GF-D8 (cell line): ENCODE measurements around the gene MYO1D.

Experiments
- DNase-seq: peaks from one replicate; lab custom pipeline; 2025; lab: John Stamatoyannopoulos, UW

The MYO1D gene

GRCh38 chr17:32488177-32488542 is 388.8 kb downstream of the MYO1D start:
- DNase-seq, result no peak

DNA sequence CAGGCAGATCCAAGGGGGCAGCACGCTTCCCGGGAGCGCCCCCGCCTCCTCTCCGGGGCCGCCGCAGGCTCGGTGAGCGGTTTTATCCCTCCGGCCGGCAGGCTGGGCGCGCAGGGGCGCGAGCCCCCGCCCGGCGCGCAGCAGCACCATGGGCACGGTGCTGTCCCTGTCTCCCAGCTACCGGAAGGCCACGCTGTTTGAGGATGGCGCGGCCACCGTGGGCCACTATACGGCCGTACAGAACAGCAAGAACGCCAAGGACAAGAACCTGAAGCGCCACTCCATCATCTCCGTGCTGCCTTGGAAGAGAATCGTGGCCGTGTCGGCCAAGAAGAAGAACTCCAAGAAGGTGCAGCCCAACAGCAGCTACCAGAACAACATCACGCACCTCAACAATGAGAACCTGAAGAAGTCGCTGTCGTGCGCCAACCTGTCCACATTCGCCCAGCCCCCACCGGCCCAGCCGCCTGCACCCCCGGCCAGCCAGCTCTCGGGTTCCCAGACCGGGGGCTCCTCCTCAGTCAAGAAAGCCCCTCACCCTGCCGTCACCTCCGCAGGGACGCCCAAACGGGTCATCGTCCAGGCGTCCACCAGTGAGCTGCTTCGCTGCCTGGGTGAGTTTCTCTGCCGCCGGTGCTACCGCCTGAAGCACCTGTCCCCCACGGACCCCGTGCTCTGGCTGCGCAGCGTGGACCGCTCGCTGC is 389.3 kb downstream of the MYO1D start:
- DNase-seq, result no peak

- DNase-seq, result peak; percentile 2
These were observed 390.0 kb downstream of the MYO1D start, which contains the start of gene CDK5R1 for GRCh38 chr17:32486701-32487472. CDK5R1 (plus strand) TSS chr17:32486993; CDS start chr17:32487621, 628 bp downstream.

DNA sequence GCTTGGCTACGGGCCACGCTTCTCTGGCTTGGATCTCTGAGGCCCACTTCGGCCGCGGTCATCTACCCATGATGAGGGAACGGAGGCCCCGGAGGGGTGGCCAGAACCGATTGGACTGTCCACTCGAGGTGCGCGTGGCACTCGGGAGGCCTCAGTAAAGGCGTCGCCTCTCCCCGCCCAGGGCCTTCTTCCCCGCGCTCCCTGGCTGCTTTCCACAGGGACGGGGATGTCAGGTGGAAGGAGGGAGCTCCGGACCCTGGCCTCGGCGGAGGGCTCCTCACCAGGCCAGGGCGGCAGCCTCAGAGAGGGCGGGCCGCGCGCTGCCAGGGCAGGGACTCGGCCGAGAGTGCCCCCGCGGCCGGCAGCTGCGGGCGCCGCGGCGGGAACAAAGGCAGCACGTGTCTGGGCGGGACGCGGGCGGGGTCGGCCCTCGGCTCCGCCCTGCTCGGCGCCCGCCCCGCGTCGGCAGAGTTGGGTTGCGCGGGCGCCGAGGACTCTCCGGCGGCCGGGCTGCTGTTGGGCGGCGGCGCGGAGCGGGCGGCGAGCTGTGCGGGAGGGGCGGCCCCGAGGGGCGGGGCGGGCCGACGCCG is 390.7 kb downstream of the MYO1D start:
- DNase-seq, result no peak

- DNase-seq, result no peak
These were observed 391.4 kb downstream of the MYO1D start for GRCh38 chr17:32485261-32486110.

DNA sequence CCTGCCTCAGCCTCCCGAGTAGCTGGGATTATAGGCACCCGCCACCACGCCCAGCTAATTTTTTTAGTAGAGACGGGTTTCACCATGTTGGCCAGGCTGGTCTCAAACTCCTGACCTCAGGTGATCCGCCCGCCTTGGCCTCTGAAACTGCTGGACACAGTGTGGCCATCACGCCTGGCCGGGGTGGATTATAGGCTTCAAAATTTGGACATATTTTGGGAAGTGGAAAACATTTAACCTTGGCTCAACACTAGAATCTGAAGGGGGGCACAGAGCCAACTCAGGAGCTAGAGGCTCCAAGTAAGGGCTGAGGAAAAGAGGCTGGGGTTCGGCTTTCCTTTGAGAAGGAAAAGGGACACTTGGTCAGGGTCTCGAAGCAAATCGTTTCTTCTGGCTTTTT is 392.3 kb downstream of the MYO1D start:
- no peak for DNase-seq

DNA sequence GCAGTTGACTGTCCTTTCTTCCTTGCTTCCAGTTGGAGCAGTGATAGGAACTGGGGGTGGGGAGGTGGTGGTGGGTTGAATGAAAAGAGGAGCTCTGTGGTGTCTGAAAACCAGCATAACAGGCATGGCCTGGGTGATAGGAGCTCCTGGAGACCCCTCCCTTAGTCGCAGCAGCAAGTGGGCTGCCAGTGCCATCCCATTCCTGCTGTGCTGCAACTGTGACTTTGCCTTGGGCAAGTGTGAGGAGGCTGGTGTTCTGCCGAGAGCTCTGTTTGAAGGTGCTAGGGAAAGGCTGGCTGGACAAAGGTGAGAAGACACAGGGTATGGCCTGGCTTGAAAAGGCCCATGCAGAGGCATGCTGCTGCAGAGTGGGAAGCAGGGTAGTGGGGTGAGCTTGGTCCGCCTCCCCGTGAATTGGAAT is 392.9 kb downstream of the MYO1D start:
- DNase-seq, result no peak

GRCh38 chr17:32483451-32484019 is 393.4 kb downstream of the MYO1D start:
- DNase-seq, result no peak

DNA sequence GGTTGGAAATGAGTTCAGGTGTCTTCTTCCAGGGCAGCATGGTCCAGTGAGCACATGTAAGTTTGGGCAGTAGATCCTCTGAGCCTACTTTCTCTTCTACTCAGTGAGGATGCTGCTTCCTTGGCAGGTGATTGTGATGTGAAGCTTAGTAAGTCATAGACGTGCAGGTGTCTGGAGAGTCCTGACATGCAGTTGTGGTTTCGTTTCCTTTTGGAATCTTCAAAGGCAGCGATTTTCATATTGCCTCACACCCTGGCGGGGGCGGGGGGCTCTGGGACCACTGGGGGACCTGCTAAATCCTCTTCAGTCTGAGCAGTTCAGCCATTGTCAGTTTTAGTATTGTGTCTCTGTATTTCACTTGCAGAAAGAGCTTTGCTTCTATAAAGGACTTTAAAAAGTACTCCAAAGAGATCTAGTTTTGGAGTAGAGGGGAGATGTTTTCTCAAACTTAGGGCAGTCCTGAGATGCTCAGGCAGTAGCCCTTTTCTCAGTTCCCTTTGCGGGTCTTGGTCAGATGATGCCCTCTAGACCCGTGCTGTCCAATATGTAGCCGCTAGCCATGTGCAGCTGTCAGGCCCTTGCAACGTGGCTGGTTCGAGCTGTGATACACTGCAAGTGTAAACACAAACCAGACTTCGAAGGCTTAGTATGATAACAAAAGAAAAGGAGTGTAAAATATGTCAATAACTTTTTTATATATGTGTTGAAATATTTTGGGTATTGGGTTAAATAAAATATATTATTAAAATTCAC is 394.2 kb downstream of the MYO1D start:
- DNase-seq, result no peak

DNA sequence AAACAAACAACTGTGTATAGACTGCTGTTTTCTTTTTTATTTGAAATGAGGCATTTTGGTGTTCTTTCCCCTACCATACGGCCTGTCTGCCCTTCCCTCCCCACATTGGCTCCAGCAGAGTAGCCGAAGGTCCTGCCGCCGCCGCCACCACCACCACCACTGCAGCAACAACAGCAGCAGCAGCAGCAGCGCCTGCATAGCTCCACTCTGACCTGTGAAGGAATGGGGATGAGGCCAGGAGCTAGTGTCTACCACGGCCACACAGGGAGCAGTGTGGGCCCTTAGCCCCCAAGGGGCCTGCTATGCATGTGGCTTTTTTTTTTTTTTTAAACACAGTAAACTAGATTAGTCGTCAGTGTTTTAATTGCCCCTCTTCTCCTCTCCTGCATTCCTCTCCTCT is 395.7 kb downstream of the MYO1D start:
- no peak for DNase-seq

DNA sequence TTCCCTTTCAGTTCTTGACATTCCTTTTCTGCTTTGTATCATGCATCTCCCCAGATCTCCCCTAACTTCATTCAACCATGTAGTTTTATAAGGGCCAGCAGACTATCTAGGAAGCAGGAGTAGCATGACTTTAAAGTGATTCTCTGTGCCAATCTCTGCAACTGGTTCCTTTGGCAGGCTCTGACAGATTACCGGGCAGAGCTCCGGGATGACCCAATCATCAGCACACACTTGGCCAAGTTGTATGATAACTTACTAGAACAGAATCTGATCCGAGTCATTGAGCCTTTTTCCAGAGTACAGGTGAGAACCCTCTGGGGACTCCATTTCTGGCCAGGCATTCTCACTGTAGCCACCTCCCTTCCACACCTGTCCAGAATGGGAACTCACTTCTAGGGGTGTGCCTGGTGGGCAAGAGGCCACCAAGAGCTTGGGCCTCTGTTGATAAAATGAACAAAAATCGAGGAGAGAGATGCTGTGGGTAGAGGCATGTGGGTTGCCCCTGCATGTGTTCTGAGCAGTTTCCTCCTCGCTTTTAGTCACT is 397.8 kb downstream of the MYO1D start:
- no peak for DNase-seq

DNA sequence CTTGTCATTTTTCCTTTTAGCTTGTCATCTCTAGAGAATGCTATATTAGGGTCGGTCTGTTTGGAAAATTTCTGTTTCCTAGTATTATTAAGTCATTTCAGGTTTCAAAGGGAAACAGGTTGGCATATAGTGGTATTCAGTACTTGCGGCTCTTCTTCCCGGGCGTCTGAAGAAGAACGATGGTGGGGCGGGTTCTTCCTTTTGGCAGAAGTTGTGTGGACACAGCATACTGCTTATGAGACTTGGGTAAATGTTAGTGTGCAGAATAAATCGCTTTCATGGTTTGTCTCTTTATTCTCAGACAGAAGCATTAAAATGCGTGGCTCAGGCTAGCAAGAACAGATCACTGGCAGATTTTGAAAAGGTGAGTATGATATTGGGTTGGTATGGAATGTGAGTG is 399.7 kb downstream of the MYO1D start:
- no peak for DNase-seq

DNA sequence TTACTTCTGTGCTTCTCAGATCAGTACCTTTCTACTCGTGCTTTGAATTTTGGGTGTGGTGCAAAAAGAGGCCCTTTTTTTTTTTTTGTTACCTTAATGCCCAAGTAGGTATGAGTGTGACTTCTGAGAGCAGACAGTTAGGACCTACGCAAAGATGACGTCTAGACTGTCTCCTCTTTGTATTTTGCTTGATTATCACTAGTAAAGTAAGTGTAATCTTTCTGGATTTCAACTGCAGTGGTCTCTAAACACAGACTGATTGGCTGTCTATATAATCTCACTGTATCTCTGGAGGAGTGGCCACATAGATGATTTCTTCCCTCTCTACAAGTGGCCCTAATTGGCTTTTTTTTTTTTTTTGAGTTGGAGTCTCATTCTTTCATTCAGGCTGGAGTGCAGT is 401.7 kb downstream of the MYO1D start:
- no peak for DNase-seq

DNA sequence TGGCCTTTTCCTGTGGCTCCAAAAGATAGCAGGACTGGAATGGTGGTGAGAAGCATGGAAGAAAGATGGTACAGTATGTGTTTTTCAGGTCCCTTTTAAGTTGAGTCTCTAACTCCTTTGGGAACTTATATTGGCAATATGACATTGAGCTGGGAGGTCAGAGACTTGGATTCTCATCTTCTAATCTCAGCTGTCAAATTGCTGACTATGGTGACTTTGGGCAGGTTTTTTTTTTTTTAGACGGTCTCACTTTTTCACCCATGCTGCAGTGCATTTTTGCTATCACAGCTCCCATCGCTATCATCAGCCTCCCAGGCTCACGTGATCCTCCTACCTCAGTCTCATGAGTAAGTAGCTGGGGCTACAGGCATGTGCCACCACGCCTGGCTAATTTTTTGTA is 405.3 kb downstream of the MYO1D start:
- no peak for DNase-seq

GRCh38 chr17:32470405-32471167 is 406.3 kb downstream of the MYO1D start:
- DNase-seq, result no peak

DNA sequence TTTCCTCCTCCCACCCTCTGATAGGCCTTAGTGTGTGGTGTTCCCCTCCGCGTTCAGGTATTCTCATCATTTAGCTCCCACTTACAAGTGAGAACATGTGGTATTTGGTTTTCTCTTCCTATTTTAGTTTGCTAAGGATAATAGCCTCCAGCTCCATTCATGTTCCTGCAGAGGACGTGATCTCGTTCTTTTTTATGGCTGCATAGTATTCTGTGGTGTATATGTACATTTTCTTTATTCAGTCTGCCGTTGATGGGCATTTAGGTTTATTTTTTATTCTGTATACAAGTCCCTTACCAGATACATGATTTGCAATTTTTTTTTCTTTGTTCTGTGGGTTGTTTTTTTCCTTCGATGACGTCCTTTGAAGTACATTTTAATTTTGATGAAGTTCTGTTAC is 409.0 kb downstream of the MYO1D start:
- no peak for DNase-seq

DNA sequence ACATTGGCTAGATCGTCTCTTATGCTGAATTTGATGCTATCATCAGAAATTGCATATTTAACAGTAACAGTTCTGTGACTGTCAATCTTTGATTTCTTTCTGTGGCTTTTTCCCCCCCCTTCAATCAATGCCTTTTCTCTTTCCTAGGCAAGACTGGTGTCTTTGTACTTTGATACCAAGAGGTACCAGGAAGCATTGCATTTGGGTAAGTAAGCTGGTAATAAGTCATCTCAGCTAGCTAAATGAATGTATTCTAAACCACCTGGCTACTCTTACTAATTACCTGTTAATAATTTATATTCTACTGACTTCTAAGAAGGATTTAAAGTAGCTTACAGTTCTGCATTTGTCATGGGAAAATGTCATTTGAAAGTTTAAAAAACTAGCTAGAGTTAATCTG is 412.6 kb downstream of the MYO1D start:
- no peak for DNase-seq

DNA sequence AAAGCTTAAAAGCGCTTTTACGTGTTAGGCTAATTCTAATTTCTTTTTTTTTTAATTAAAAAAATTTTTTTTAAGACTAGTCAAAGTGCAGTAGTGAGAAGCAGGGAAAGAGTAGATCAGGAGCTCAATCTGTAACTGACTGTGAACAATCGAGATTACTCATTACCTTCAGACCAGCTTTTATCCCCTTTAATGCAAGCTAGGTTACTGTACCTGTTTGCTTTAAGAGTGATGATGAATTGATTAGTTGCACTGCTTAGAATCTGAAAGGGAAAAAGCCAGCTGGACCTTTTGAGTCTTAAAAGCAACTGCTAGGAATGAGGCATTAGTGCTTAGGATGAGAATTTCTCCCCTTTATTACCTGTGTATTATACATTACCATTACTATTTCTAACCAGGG is 413.6 kb downstream of the MYO1D start:
- DNase-seq, result no peak

- DNase-seq, result no peak
These were observed 414.9 kb downstream of the MYO1D start for GRCh38 chr17:32461853-32462617.
